ENCODE data around the gene RIPPLY1.
A peak's percentile ranks its signal among the peaks of the same experiment; 100 is the strongest.

RIPPLY1 gene

DNA sequence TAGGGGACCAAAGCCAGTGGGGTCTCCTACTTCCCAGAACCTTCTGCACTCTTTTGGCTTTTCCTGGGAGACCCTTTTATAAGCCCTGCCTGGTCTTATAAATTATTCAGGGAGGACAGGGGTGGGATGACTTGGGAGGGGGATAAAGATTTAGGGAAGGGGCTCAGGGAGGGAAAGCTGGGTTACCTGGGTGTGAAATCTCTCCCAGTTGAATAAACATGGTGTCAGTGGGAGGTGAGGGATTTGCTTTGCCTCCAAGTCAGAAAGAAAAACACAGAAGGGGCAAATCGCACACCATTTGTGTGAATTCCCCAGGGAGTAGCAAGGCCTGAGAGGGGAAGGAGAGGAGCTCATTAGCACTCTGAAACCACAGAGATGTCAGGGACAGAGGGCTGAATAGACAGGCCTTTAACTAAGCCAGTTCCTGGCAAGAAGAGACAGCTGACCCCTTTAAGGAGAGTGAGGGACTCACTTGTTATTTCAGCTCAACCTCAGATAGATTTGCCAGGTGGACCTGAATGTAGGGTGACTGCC, at the start of gene RIPPLY1:
TSS of gene RIPPLY1 (minus strand) at position 51 of the 534 bp plus-strand sequence. CDS start 54 bp downstream, outside the sequence.
- DNase-seq = no peak

DNA sequence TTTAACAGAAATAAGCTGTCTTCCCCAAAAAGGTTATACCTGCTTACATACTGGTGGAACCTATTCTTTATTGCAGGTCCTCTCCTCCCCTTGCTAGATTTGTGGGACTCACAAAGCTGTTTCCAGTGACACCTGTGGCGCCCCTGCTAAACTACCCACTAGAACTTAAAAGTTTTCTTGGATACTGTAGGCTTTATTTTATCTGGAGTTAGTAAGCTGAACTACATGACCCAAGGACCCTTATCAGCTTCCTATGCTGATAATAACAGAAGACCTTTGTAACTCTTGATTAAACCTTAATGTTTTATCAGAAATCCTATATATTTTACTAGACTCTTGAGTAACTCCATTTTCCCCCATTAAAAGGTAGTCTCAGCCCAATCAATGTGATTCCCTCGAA, 49.4 kb upstream of the RIPPLY1 start:
- no peak for DNase-seq

GRCh38 chrX:106952089-106952488, 48.9 kb upstream of the RIPPLY1 start:
- DNase-seq = no peak

GRCh38 chrX:106951230-106951629, 48.1 kb upstream of the RIPPLY1 start:
- DNase-seq = no peak

DNA sequence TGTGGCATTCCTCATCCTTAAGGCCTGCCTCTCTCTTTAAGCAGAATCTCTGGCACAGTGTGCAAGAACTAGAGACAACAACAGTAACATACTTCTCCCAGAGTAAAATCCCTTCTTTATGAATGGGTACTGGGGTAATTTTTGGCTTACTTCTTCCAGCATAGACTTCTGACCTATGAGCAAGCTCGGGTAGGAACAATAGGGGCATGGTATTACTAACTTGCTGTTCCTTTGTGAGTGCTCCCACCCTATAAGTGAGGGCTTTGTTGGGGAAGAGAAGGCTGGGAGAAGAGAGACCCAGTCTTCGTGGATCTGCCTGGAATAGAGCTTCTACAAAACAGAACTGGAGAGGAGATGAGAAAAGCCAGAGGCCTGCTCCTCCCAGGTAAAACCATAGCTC, 47.2 kb upstream of the RIPPLY1 start:
- no peak for DNase-seq

- DNase-seq = no peak
Measured at GRCh38 chrX:106949366-106949765, 46.2 kb upstream of the RIPPLY1 start.

GRCh38 chrX:106948641-106949040, 45.5 kb upstream of the RIPPLY1 start:
- DNase-seq = no peak

- no peak for DNase-seq
Measured at GRCh38 chrX:106946464-106946863, 43.3 kb upstream of the RIPPLY1 start.

DNA sequence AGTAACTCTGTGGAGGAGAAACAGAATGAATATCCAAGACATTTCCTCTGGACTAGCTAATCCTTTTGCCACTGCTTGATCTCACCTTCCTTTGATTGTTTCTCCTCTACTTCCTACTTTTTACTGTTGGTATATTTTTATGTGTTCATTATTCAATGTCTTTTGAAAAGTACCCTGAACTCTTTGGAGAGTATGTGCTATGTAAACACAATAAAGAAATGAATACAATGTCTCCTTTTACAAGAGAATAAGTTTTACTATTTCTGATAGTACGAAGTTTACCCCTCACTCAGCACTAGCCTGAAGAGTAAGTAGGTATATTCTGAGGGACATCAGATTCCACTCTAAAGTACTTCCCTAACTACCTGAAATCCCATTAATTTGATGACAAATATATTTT, 36.9 kb upstream of the RIPPLY1 start:
- DNase-seq = no peak

- no peak for DNase-seq
Measured at GRCh38 chrX:106939566-106939965, 36.4 kb upstream of the RIPPLY1 start.

GRCh38 chrX:106936246-106936645, 33.1 kb upstream of the RIPPLY1 start:
- no peak for DNase-seq

GRCh38 chrX:106935175-106935574, 32.0 kb upstream of the RIPPLY1 start:
- DNase-seq = no peak

GRCh38 chrX:106933538-106933961, 30.4 kb upstream of the RIPPLY1 start:
- DNase-seq = no peak

DNA sequence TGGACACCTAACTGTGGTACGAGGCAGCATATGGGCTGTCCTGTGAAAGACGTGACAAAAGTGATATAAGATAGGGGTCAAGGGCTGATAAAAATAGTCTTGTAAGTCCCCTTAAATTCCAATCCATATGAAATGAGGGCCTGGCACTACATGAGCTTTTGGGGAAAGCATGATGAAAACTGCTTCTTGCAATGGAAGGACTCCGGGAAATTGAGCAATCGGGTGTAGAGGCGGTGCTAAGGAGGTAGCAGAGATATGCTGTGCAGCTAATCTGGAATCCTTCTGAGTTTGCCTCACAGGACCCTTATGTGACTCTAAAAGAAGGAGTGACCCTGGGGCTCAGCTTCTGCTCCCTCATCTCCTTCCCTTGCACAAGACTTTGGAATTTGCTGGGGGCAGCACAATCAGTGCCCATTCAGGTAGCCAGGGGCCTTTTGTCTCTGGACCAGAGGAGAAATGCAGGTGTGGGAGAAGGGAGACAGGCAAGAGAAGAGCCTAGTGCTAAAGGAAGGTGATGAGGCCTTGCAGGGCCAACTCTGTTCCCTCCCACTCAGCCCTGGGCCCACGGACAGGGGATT, 29.9 kb upstream of the RIPPLY1 start:
- no peak for DNase-seq

DNA sequence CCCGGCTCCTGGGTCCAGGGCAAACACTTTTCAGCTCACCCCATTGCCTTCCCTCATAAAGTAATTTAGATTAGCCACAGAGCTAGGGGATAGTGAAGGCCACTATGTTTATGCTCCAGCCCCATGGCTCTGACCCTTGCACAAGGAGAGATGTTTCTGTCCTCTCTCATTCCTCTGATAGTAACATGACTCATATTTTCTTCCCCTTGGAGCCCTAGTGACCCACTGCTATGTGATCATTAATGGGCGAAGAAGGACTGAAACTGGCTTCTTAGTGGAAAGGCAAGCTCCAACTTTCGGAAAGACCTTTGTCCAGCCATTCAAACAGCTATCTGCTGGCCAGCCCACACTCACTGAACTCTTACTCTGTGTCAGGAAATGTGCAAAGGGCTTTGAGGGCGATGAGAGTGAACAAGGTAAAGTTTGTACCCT, 29.4 kb upstream of the RIPPLY1 start:
- no peak for DNase-seq

DNA sequence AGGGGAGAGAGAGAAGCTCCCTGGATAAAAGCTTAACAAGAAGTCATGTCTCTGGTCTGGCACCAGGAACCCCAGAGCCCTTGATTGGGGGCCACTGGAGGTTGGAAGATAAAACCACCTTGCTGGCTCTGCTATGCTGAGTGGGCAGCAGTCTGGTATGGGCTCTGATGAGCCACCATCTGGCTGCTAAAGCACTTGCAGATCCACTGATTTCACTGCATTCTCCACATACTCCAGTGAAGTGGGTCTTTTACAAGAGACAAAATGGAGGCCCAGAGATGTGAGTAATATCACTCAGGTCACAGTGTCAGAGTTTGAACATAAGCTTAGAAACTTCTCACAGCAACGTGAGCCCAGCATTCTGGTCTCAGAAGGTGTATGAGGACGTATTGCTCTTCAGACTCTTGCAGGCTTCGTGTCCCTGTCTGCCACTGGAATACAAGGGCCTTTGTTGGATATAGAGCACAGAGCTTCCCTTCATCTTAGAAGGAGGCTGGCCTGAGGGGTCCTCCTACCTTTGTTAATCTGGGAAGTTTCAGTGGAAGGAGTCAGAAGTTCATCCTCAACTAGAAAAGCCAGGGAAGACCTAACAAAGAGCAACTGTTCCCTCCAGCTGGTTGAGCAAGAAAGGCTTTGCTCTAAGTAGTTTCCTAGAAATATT, 28.8 kb upstream of the RIPPLY1 start:
- DNase-seq = no peak

DNA sequence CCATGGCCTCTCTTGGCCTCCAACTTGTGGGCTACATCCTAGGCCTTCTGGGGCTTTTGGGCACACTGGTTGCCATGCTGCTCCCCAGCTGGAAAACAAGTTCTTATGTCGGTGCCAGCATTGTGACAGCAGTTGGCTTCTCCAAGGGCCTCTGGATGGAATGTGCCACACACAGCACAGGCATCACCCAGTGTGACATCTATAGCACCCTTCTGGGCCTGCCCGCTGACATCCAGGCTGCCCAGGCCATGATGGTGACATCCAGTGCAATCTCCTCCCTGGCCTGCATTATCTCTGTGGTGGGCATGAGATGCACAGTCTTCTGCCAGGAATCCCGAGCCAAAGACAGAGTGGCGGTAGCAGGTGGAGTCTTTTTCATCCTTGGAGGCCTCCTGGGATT, 25.1 kb upstream of the RIPPLY1 start:
- no peak for DNase-seq

GRCh38 chrX:106927700-106928099, 24.6 kb upstream of the RIPPLY1 start:
- no peak for DNase-seq

GRCh38 chrX:106927023-106927422, 23.9 kb upstream of the RIPPLY1 start:
- no peak for DNase-seq

GRCh38 chrX:106921637-106922036, 18.5 kb upstream of the RIPPLY1 start:
- no peak for DNase-seq

- DNase-seq = no peak
Measured at GRCh38 chrX:106919932-106920452, 16.9 kb upstream of the RIPPLY1 start, which contains the start of gene CLDN2. Gene CLDN2 (plus strand): TSS chrX:106920402. CDS start chrX:106928229, 7,827 bp downstream.

- peak; percentile 19 for DNase-seq
Measured at GRCh38 chrX:106917830-106918500, 14.8 kb upstream of the RIPPLY1 start.

- DNase-seq = no peak
Measured at GRCh38 chrX:106912864-106913263, 9.7 kb upstream of the RIPPLY1 start.

- DNase-seq = no peak
Measured at GRCh38 chrX:106906361-106906760, 3.2 kb upstream of the RIPPLY1 start.

All from CD4-positive, alpha-beta T cell treated with Interleukin-4 for 4 hours (primary cell).